ENCODE measurements around the gene TMEM191C.

GRCh38 chr22:21443057-21443734, 24.0 kb upstream of the TMEM191C start:
- TF ChIP-seq CTCF (IDR thresholded peaks at IDR 0.05), result no peak
- TF ChIP-seq POLR2A (IDR thresholded peaks at IDR 0.05), result no peak

All from Peyer's patch (tissue), 4 donors.